Measurements from ENCODE around the gene SIK2. TPM values are rescaled to one million over a fixed set of nuclear protein-coding genes. Genes with fewer than 3 reads are reported as not detected.

Gene SIK2
- total and polyA plus RNA-seq, 2 donors (not counting 3 experiments of a cell fraction or from before 2014, with no cell fraction given): 14.6 to 17.1 TPM

GRCh38 chr11:111572581-111572980, 29.7 kb upstream of the SIK2 start:
- CTCF ChIA-PET: no interaction called here

More at GRCh38 chr11:111572581-111572980, 29.7 kb upstream of the SIK2 start:
- Histone ChIP-seq H3K27ac (ENCODE audit: insufficient read depth, low read depth, low read length) (no peak overlapping the region), H3K4me3 (replicated peaks in 1 of 3; ENCODE audit: insufficient read depth in 1 of 3, low read depth in 1 of 3, low read length in 3 of 3) (no peak overlapping the region), H3K9me3 (replicated peaks; ENCODE audit: control insufficient read depth, insufficient read depth, low read length) (no peaks in the 10 kb centered on the region), H3K9ac (replicated peaks; ENCODE audit: extremely low read depth, insufficient read depth, low read length) (no peak overlapping the region), H2AFZ (ENCODE audit: low read depth, low read length) (no peak overlapping the region), H4K20me1 (replicated peaks; ENCODE audit: control insufficient read depth, extremely low read depth, insufficient read depth, low read length) (no peaks in the 10 kb centered on the region), H3K79me2 (ENCODE audit: control insufficient read depth, insufficient read depth, low read length) (no peaks in the 10 kb centered on the region), H3K27me3 (ENCODE audit: control insufficient read depth in 2 of 2, insufficient read depth in 2 of 2, low read length in 2 of 2) (no peaks in the 10 kb centered on the region), H3K9me1 (replicated peaks; ENCODE audit: control insufficient read depth, extremely low read depth, insufficient read depth, low read length) (no peaks in the 10 kb centered on the region), H3K4me2 (ENCODE audit: insufficient read depth, low read length) (no peak overlapping the region), H3K4me1 (ENCODE audit: control insufficient read depth, extremely low read depth, insufficient read depth, low read length) (peaks cover 5% of the 10 kb centered on the region), H3K36me3 (ENCODE audit: control insufficient read depth in 2 of 2, extremely low read depth in 1 of 2, insufficient read depth in 2 of 2, low read length in 2 of 2) (no peaks in the 10 kb centered on the region)
- dilution Hi-C loops (cut with MboI; ENCODE audit: extremely low pct_ligation_motif_present, low sequenced_read_pairs): no loop called here
- FAIRE-seq: no peak
- DNase-seq (ENCODE audit: low read depth, low spot score): no peak
- TF ChIP-seq POLR2AphosphoS5 (IDR thresholded peaks at IDR 0.05; ENCODE audit: insufficient read depth, low read depth, low read length) (no peak), MYC (IDR thresholded peaks at IDR 0.05; ENCODE audit: low read depth, low read length) (no peak), EZH2 (IDR thresholded peaks at IDR 0.05; ENCODE audit: borderline replicate concordance, low read depth, low read length, severe bottlenecking) (no peak), GATA2 (IDR thresholded peaks at IDR 0.05; ENCODE audit: insufficient read depth, insufficient read length, low read depth, low read length) (no peak), JUN (IDR thresholded peaks at IDR 0.05; ENCODE audit: borderline replicate concordance, insufficient read depth, insufficient read length, low read depth) (no peak), FOS (IDR thresholded peaks at IDR 0.05; ENCODE audit: borderline replicate concordance, insufficient read depth, low read length) (no peak), POLR2A (IDR thresholded peaks at IDR 0.05; ENCODE audit: low read depth, low read length) (no peak), CTCF (IDR thresholded peaks at IDR 0.05; ENCODE audit: extremely low read depth in 1 of 2, insufficient read depth in 1 of 2, low read depth in 1 of 2, low read length in 2 of 2) (no peak)
- TF ChIP-seq, protein P1, sequence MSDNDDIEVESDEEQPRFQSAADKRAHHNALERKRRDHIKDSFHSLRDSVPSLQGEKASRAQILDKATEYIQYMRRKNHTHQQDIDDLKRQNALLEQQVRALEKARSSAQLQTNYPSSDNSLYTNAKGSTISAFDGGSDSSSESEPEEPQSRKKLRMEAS (IDR thresholded peaks at IDR 0.05; ENCODE audit: insufficient read depth, insufficient read length): no peak
- POLR2A ChIA-PET: no interaction called here
- BruUV-seq (replicated peaks): no TSS peak
- intact Hi-C loops (cut with micrococcal nuclease): no loop called here
